ENCODE data around the gene FBXO22.
"Not testable (repeated sequence)": the region's sequence is repeated elsewhere in the genome, so short reads cannot be mapped to it uniquely, and the experiment has no call there.

Gene FBXO22

DNA sequence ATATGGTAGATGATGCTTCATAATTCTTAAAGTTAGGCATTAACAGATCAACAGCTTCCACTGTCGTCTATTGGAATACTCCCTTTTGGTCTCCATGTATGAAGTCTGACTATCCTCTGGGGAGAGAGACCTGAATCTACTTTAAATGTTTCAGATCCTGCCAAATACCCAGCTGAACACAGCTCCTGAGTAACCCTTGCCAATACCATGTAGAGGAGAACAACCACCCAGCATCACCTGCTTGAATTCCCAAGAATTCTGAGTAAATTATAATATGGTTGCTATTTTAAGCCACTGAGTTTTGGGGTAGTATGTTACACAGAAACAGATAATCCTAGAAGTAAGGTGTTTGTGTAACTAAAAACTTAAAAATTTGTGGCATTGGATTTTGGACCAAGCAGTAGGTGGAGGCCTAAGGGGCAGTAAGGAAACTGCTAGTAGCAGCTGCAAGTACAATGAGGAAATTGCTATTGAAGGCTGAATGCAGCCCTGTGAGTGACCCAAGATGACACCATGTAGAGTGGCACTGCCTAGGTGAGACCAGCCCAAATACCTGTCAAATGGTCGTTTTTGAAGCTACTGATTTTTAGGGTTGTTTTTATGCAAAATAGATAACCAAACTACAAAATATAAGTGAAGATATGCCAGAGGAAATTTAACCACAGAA is 77.6 kb downstream of the FBXO22 start:
- DNase-seq (ENCODE audit: low spot score) = no peak

DNA sequence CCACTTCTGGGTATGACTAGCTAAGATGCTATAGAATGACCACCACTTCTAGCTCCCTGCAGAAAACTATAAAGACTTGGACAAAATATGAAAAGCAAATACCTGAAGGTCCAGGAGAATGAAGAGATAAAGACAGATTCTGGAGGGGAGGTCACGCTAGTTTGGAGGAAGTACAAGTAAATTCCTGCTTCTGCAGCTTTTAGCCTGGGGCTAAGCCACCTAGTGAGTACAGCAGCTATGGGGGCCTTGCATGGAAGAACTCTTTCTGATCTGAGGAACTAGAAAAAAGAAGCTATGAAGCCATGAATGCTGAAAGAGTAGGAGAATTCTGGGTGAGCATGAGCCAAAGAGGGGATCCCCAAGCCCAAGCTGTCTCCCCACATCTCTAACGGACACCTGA is 78.8 kb downstream of the FBXO22 start:
- DNase-seq (ENCODE audit: low spot score) = no peak

DNA sequence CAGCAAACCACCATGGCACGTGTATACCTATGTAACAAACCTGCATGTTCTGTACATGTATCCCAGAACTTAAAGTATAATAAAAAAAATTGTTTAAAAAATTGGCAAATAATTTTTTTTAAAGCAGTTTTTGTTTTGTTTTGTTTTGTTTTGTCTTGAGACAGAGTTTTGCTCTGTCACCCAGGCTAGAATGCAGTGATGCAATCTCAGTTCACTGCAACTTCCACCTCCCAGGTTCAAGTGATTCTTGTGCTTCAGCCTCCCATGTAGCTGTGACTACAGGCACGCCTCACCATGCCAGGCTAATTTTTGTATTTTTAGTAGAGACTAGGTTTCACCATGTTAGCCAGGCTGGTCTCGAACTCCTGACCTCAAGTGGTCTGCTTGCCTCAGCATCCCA is 81.0 kb downstream of the FBXO22 start:
- not testable (repeated sequence) for DNase-seq (ENCODE audit: low spot score)

DNA sequence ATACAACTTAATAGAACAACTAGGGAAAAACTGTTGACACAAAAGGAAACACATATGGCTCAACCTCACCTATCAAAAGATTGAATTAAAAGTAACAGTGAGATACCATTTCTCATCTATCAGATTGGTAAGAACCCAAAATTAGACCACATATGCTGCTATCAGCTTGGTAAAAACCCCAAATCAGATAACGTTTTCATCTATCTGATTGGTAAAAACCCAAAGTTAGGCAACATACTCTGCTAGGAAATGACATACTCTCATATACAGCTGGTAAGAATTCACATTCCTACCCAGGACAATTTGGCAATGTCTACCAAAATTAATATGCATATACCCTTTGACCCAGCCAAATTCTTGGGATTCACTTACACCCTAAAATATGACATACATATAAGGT is 82.3 kb downstream of the FBXO22 start:
- DNase-seq (ENCODE audit: low spot score) = no peak

DNA sequence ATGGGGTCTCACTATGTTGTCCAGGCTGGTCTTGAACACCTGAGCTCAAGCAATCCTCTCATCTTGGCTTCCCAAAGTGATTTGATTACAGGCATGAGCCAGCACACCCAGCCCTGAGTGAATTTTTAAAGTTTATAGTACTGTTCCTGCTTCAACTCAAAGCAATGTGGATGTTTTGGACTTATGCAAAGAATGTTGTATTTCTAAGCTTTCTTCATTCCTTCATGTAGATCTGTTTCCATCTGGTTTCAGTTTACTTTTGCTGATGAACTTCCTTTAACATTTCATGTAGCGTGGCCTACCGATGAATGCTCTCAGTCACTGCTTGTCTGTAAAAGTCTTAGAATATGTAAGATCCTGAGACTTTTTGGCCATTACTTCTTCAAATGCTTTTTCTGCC is 85.4 kb downstream of the FBXO22 start:
- no peak for DNase-seq (ENCODE audit: low spot score)

DNA sequence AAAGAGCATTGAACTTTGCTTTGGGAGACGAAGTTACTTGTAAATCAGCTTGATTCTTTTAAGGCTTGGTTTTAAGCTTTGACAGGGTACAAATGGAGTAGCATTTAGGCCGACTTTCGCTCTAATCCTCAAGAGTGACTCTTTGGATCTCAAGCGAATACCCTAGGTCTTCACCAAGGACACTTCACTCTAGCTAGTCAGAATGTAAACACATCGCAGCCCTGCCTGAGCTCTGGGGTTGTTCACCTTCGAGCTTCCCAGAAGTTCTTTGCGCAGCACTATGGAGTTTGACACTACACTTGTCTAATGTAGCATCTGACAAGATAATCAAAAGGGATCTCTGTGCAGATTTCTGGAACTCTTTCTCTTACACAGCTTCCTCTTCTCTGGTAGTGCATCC is 86.2 kb downstream of the FBXO22 start:
- DNase-seq (ENCODE audit: low spot score) = no peak

Data from hepatic stellate cell (primary cell).